PC-9 (cell line): ENCODE results near the gene LIPI. TPM values are rescaled to one million over a fixed set of nuclear protein-coding genes. Genes with fewer than 3 reads are reported as not detected.
"Not testable (repeated sequence)": the region's sequence is repeated elsewhere in the genome, so short reads cannot be mapped to it uniquely, and the experiment has no call there.

Source experiments
- BruUV-seq: library from RNA; stranded (reverse); fragments of 400-500 nt; replicated peaks from 2 replicates; lab custom pipeline; 2021; lab: Mats Ljungman, UMichigan
- CTCF ChIA-PET: fragments of 300-600 bp; sonication (Branson Sonifier 250); formaldehyde crosslinking; loops from one replicate; lab custom pipeline; 2022; ENCODE audit warnings: antibody characterized with exemption; lab: Charles Lee
- POLR2A ChIA-PET: fragments of 300-600 bp; sonication (Branson Sonifier 250); formaldehyde crosslinking; loops from one replicate; lab custom pipeline; 2022; ENCODE audit warnings: antibody characterized with exemption; ENCODE audit not compliant: unreplicated experiment; lab: Charles Lee
- DNase-seq, 2 experiments: peaks; one replicate each; pipeline versions ENCODE4 v3.0.0 to v3.0.0-alpha.2; 2015 to 2022; ENCODE audit warnings: mixed read lengths in 1 of 2
- H2AFZ ChIP-seq: fragments of 200-600 bp; sonication (generic); 2 replicates; pipeline ENCODE4 v1.8.1; 2017; ENCODE audit warnings: antibody characterized with exemption
- H3F3A ChIP-seq: fragments of 200-600 bp; sonication (generic); 2 replicates; pipeline ENCODE4 v1.8.1; 2017; ENCODE audit warnings: antibody characterized with exemption, mild to moderate bottlenecking, low read depth; ENCODE audit not compliant: insufficient read depth
- H3K27ac ChIP-seq: fragments of 200-600 bp; sonication (generic); 2 replicates; pipeline ENCODE4 v1.6.1; 2016; ENCODE audit warnings: mixed run types
- H3K27me3 ChIP-seq: fragments of 200-600 bp; sonication (generic); 2 replicates; pipeline ENCODE4 v1.6.1; 2016; ENCODE audit warnings: low read depth, mixed run types; ENCODE audit not compliant: insufficient read depth
- H3K36me3 ChIP-seq: fragments of 200-600 bp; sonication (generic); 2 replicates; pipeline ENCODE4 v1.6.1; 2016; ENCODE audit warnings: low read depth, mixed run types
- H3K4me1 ChIP-seq: fragments of 200-600 bp; sonication (generic); replicated peaks from 2 replicates; pipeline ENCODE4 v1.6.1; 2016; ENCODE audit warnings: mixed run types; ENCODE audit not compliant: insufficient read depth
- H3K4me2 ChIP-seq: fragments of 200-600 bp; sonication (generic); 2 replicates; pipeline ENCODE4 v1.6.1; 2017; ENCODE audit warnings: mixed run types
- H3K4me3 ChIP-seq: fragments of 200-600 bp; sonication (generic); 2 replicates; pipeline ENCODE4 v1.6.1; 2016; ENCODE audit warnings: mixed run types
- H3K79me2 ChIP-seq: fragments of 200-600 bp; sonication (generic); 2 replicates; pipeline ENCODE4 v1.6.1; 2017; ENCODE audit warnings: low read depth, mixed run types
- H3K9me2 ChIP-seq: fragments of 200-600 bp; sonication (generic); 2 replicates; pipeline ENCODE4 v1.8.1; 2017; ENCODE audit warnings: mild to moderate bottlenecking; ENCODE audit not compliant: insufficient read depth
- H3K9me3 ChIP-seq: fragments of 200-600 bp; sonication (generic); 2 replicates; pipeline ENCODE4 v1.8.1; 2016; ENCODE audit warnings: low read depth; ENCODE audit not compliant: insufficient read depth
- H4K20me1 ChIP-seq: fragments of 200-600 bp; sonication (generic); 2 replicates; pipeline ENCODE4 v1.8.1; 2017; ENCODE audit not compliant: insufficient read depth
- CTCF ChIP-seq: fragments of 200-600 bp; sonication (generic); conservative IDR thresholded peaks from 2 replicates; pipeline ENCODE4 v1.6.1; 2017; ENCODE audit warnings: mixed run types, antibody characterized with exemption, mild to moderate bottlenecking, moderate library complexity
- EZH2 ChIP-seq: fragments of 200-600 bp; sonication (generic); IDR thresholded peaks from 2 replicates; pipeline ENCODE4 v1.8.0; 2017; ENCODE audit warnings: antibody characterized with exemption, low read depth
- intact Hi-C: fragments of 100-400 bp; cut with micrococcal nuclease; formaldehyde crosslinking; loops from one replicate; pipeline ENCODE4 v1.10.0; 2022; ENCODE audit not compliant: unreplicated experiment
- total RNA-seq: library from RNA; stranded (reverse); gene quantifications from 2 replicates; pipeline ENCODE4 v1.2.3, GENCODE V29; 2021

The LIPI gene
- total RNA-seq, 1 experiment from 2014 or later, result not detected

GRCh38 chr21:14095056-14095455 lies 115.7 kb downstream of the LIPI start:
- intact Hi-C loops, result no loop called here
- Histone ChIP-seq H3K27me3 (no peaks in the 10 kb centered on the region), H4K20me1 (no peaks in the 10 kb centered on the region), H3K4me3 (no peak overlapping the region), H2AFZ (no peak overlapping the region), H3K4me2 (no peak overlapping the region), H3K4me1 (no peaks in the 10 kb centered on the region), H3K27ac (no peak overlapping the region), H3K9me3 (no peaks in the 10 kb centered on the region), H3K79me2 (no peaks in the 10 kb centered on the region), H3K36me3 (no peaks in the 10 kb centered on the region), H3F3A (no peaks in the 10 kb centered on the region), H3K9me2 (no peaks in the 10 kb centered on the region)
- DNase-seq, result no peak
- no TSS peak for BruUV-seq
- ChIA-PET POLR2A (no interaction called here), CTCF (no interaction called here)
- TF ChIP-seq EZH2 (no peak), CTCF (no peak)

- Histone ChIP-seq H3K27ac (no peak overlapping the region), H3K4me2 (no peak overlapping the region), H3K4me3 (no peak overlapping the region), H3K79me2 (no peaks in the 10 kb centered on the region), H2AFZ (no peak overlapping the region), H3K9me2 (no peaks in the 10 kb centered on the region), H3K9me3 (no peaks in the 10 kb centered on the region), H3K36me3 (no peaks in the 10 kb centered on the region), H3K27me3 (no peaks in the 10 kb centered on the region), H3F3A (no peaks in the 10 kb centered on the region), H4K20me1 (no peaks in the 10 kb centered on the region), H3K4me1 (no peaks in the 10 kb centered on the region)
- intact Hi-C loops, result no loop called here
- DNase-seq, result no peak
- TF ChIP-seq EZH2 (no peak), CTCF (no peak)
- ChIA-PET POLR2A (no interaction called here), CTCF (no interaction called here)
- no TSS peak for BruUV-seq
Measured at GRCh38 chr21:14092834-14093560, 117.8 kb downstream of the LIPI start.

- H3K4me2 ChIP-seq, POLR2A ChIA-PET, intact Hi-C loops, H3K4me1 ChIP-seq, H3K4me3 ChIP-seq, H3K79me2 ChIP-seq, H3K36me3 ChIP-seq, H3K27ac ChIP-seq, CTCF ChIA-PET, H3K9me3 ChIP-seq, BruUV-seq, DNase-seq, H4K20me1 ChIP-seq, H3K9me2 ChIP-seq, H2AFZ ChIP-seq, H3F3A ChIP-seq, H3K27me3 ChIP-seq: not testable (repeated sequence)
Measured at GRCh38 chr21:14090184-14090583, 120.6 kb downstream of the LIPI start.

- no peak for DNase-seq
- Histone ChIP-seq H2AFZ (no peak overlapping the region), H3K27ac (no peak overlapping the region), H3K9me3 (no peaks in the 10 kb centered on the region), H3K9me2 (no peaks in the 10 kb centered on the region), H3K79me2 (no peaks in the 10 kb centered on the region), H3K4me2 (no peak overlapping the region), H3K36me3 (no peaks in the 10 kb centered on the region), H3F3A (no peaks in the 10 kb centered on the region), H4K20me1 (no peaks in the 10 kb centered on the region), H3K4me1 (no peaks in the 10 kb centered on the region), H3K27me3 (no peaks in the 10 kb centered on the region), H3K4me3 (no peak overlapping the region)
- BruUV-seq, result no TSS peak
- ChIA-PET CTCF (no interaction called here), POLR2A (no interaction called here)
- intact Hi-C loops, result no loop called here
- no peak for TF ChIP-seq CTCF
- TF ChIP-seq EZH2, result no peak
Measured at GRCh38 chr21:14088391-14088790, 122.4 kb downstream of the LIPI start.
